C4-2B (cell line): Measurements from ENCODE around the gene TRIM77.
"Not testable (repeated sequence)": the region's sequence is repeated elsewhere in the genome, so short reads cannot be mapped to it uniquely, and the experiment has no call there.

Source experiments
- CTCF ChIP-seq: fragments of 450-650 bp; conservative IDR thresholded peaks from 2 replicates; pipeline ENCODE4 v1.5.1; 2017; ENCODE audit warnings: mild to moderate bottlenecking
- ZFX ChIP-seq: fragments of 450-650 bp; IDR thresholded peaks from 2 replicates; pipeline ENCODE4 v1.6.1; 2017

GRCh38 chr11:89744158-89744557 lies 34.1 kb downstream of the TRIM77 start:
- TF ChIP-seq CTCF, ZFX: not testable (repeated sequence)
